ENCODE measurements around the gene MYO1F.

Gene MYO1F

GRCh38 chr19:8607386-8607785 is 30.1 kb upstream of the MYO1F start:
- TF ChIP-seq REST (IDR thresholded peaks at IDR 0.05; ENCODE audit: insufficient replicate concordance, low read depth) (no peak), SPI1 (IDR thresholded peaks at IDR 0.05; ENCODE audit: borderline replicate concordance, low read depth) (no peak), CTCF (IDR thresholded peaks at IDR 0.05; ENCODE audit: insufficient read depth, low read length) (no peak)
- DNase-seq (ENCODE audit: low read depth in 1 of 2, low spot score in 1 of 2), result no peak
- no peaks in the 10 kb centered on the region for H3K27me3 ChIP-seq (ENCODE audit: insufficient read depth, poor library complexity, severe bottlenecking)
- H3K27ac ChIP-seq (replicated peaks), result no peak overlapping the region
- no peak overlapping the region for H3K4me3 ChIP-seq (replicated peaks; ENCODE audit: insufficient read depth, low read length)

- Histone ChIP-seq H3K27ac (replicated peaks) (no peak overlapping the region), H3K4me3 (replicated peaks; ENCODE audit: insufficient read depth, low read length) (no peak overlapping the region), H3K27me3 (ENCODE audit: insufficient read depth, poor library complexity, severe bottlenecking) (no peaks in the 10 kb centered on the region)
- TF ChIP-seq CTCF (IDR thresholded peaks at IDR 0.05; ENCODE audit: insufficient read depth, low read length) (no peak), SPI1 (IDR thresholded peaks at IDR 0.05; ENCODE audit: borderline replicate concordance, low read depth) (no peak), GABPA (IDR thresholded peaks at IDR 0.05; ENCODE audit: low read depth) (no peak), POLR2AphosphoS5 (IDR thresholded peaks at IDR 0.05; ENCODE audit: low read depth) (no peak), REST (IDR thresholded peaks at IDR 0.05; ENCODE audit: insufficient replicate concordance, low read depth) (no peak)
- no peak for DNase-seq (ENCODE audit: low read depth in 1 of 2, low spot score in 1 of 2)
These were observed 28.3 kb upstream of the MYO1F start for GRCh38 chr19:8605514-8605913.

GRCh38 chr19:8601796-8602195 is 24.6 kb upstream of the MYO1F start:
- TF ChIP-seq CTCF (IDR thresholded peaks at IDR 0.05; ENCODE audit: insufficient read depth, low read length) (no peak), SPI1 (IDR thresholded peaks at IDR 0.05; ENCODE audit: borderline replicate concordance, low read depth) (no peak), POLR2AphosphoS5 (IDR thresholded peaks at IDR 0.05; ENCODE audit: low read depth) (no peak), GABPA (IDR thresholded peaks at IDR 0.05; ENCODE audit: low read depth) (no peak), REST (IDR thresholded peaks at IDR 0.05; ENCODE audit: insufficient replicate concordance, low read depth) (no peak)
- Histone ChIP-seq H3K4me3 (replicated peaks; ENCODE audit: insufficient read depth, low read length) (no peak overlapping the region), H3K27ac (replicated peaks) (no peak overlapping the region), H3K27me3 (ENCODE audit: insufficient read depth, poor library complexity, severe bottlenecking) (no peaks in the 10 kb centered on the region)
- DNase-seq (ENCODE audit: low read depth in 1 of 2, low spot score in 1 of 2), result no peak
